HG03565 (cell line): Measurements from ENCODE around the gene GABARAPL1.
A peak's percentile ranks its signal among the peaks of the same experiment; 100 is the strongest.

Experiments
- ATAC-seq: cut with Tn5 transposase; IDR thresholded peaks from one replicate; pipeline ENCODE4 v1.9.1; 2021; ENCODE audit warnings: mild to moderate bottlenecking, moderate library complexity; ENCODE audit not compliant: unreplicated experiment

GABARAPL1 gene

GRCh38 chr12:10226731-10227130 is 14.1 kb downstream of the GABARAPL1 start:
- no peak for ATAC-seq

- no peak for ATAC-seq
These were observed 15.0 kb downstream of the GABARAPL1 start for GRCh38 chr12:10227648-10228047.

GRCh38 chr12:10234562-10234961 is 21.9 kb downstream of the GABARAPL1 start:
- ATAC-seq = no peak

- ATAC-seq = no peak
These were observed 23.3 kb downstream of the GABARAPL1 start for GRCh38 chr12:10235761-10236631.

- ATAC-seq = no peak
These were observed 24.0 kb downstream of the GABARAPL1 start for GRCh38 chr12:10236720-10237119.

- ATAC-seq = no peak
These were observed 25.8 kb downstream of the GABARAPL1 start for GRCh38 chr12:10238526-10238925.

- no peak for ATAC-seq
These were observed 28.6 kb downstream of the GABARAPL1 start for GRCh38 chr12:10241290-10241689.

GRCh38 chr12:10241727-10242126 is 29.1 kb downstream of the GABARAPL1 start:
- no peak for ATAC-seq

- no peak for ATAC-seq
These were observed 29.9 kb downstream of the GABARAPL1 start for GRCh38 chr12:10242539-10242938.

- ATAC-seq = peak; percentile 85
These were observed 31.3 kb downstream of the GABARAPL1 start for GRCh38 chr12:10243818-10244520.

- no peak for ATAC-seq
These were observed 34.9 kb downstream of the GABARAPL1 start for GRCh38 chr12:10247436-10248058.

GRCh38 chr12:10249690-10250455 is 37.2 kb downstream of the GABARAPL1 start:
- no peak for ATAC-seq

- ATAC-seq = no peak
These were observed 39.0 kb downstream of the GABARAPL1 start for GRCh38 chr12:10251669-10252068.

GRCh38 chr12:10252201-10252600 is 39.5 kb downstream of the GABARAPL1 start:
- no peak for ATAC-seq

GRCh38 chr12:10256064-10256463 is 43.4 kb downstream of the GABARAPL1 start:
- ATAC-seq = no peak

GRCh38 chr12:10260927-10261326 is 48.2 kb downstream of the GABARAPL1 start:
- no peak for ATAC-seq

- ATAC-seq = no peak
These were observed 55.4 kb downstream of the GABARAPL1 start for GRCh38 chr12:10268037-10268436.

- no peak for ATAC-seq
These were observed 59.8 kb downstream of the GABARAPL1 start for GRCh38 chr12:10272467-10272866.
